HFFc6 (cell line): ENCODE data around the gene PLD5. TPM values are rescaled to one million over a fixed set of nuclear protein-coding genes. Genes with fewer than 3 reads are reported as not detected.

Experiments used
- DNase-seq: peaks from one replicate; pipeline ENCODE4 v3.0.0-alpha.2; 2018
- H3K27ac Mint-ChIP-seq: 2 replicates; pipeline ENCODE4 v1.8.0; 2020; ENCODE audit warnings: mild to moderate bottlenecking, mixed read lengths
- H3K27me3 Mint-ChIP-seq: 2 replicates; pipeline ENCODE4 v1.8.0; 2021; ENCODE audit warnings: mild to moderate bottlenecking, moderate library complexity, mixed read lengths; ENCODE audit not compliant: insufficient read depth
- H3K36me3 Mint-ChIP-seq: 2 replicates; pipeline ENCODE4 v1.8.0; 2021; ENCODE audit warnings: low read depth, mixed read lengths
- H3K4me1 Mint-ChIP-seq: 2 replicates; pipeline ENCODE4 v1.8.0; 2020; ENCODE audit warnings: low read depth, mixed read lengths
- H3K4me3 Mint-ChIP-seq: 2 replicates; pipeline ENCODE4 v1.8.0; 2020; ENCODE audit warnings: mild to moderate bottlenecking, moderate library complexity, mixed read lengths
- H3K9me3 Mint-ChIP-seq: 2 replicates; pipeline ENCODE4 v1.8.0; 2020; ENCODE audit warnings: mild to moderate bottlenecking, mixed read lengths
- total RNA-seq, 6 experiments: library from RNA; stranded (reverse); fragmentation: NEBNext Ultra II Directional; extraction: Animal tissue kit (Norgen Biotek cat#: 25700); gene quantifications; 2 replicates in 1 of 6; 3 replicates in 5 of 6; pipeline ENCODE4 v1.2.3, GENCODE V29; 2021
- TF ChIP-seq, protein P1 (sequence below): fragments of 200-600 bp; sonication (generic); IDR thresholded peaks from 2 replicates; pipeline ENCODE4 v1.5.0; 2021; ENCODE audit warnings: antibody characterized with exemption, mild to moderate bottlenecking

The PLD5 gene
- total RNA-seq, 6 experiments from 2014 or later = not detected

- H3K27me3 Mint-ChIP-seq = peaks cover 3% of the 10 kb centered on the region
- H3K4me3 Mint-ChIP-seq = no peak overlapping the region
- DNase-seq = no peak
- H3K4me1 Mint-ChIP-seq = no peaks in the 10 kb centered on the region
- TF ChIP-seq, protein P1, sequence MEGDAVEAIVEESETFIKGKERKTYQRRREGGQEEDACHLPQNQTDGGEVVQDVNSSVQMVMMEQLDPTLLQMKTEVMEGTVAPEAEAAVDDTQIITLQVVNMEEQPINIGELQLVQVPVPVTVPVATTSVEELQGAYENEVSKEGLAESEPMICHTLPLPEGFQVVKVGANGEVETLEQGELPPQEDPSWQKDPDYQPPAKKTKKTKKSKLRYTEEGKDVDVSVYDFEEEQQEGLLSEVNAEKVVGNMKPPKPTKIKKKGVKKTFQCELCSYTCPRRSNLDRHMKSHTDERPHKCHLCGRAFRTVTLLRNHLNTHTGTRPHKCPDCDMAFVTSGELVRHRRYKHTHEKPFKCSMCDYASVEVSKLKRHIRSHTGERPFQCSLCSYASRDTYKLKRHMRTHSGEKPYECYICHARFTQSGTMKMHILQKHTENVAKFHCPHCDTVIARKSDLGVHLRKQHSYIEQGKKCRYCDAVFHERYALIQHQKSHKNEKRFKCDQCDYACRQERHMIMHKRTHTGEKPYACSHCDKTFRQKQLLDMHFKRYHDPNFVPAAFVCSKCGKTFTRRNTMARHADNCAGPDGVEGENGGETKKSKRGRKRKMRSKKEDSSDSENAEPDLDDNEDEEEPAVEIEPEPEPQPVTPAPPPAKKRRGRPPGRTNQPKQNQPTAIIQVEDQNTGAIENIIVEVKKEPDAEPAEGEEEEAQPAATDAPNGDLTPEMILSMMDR = no peak
- peaks cover 61% of the 10 kb centered on the region for H3K9me3 Mint-ChIP-seq
- H3K36me3 Mint-ChIP-seq = no peaks in the 10 kb centered on the region
- H3K27ac Mint-ChIP-seq = no peak overlapping the region
Measured at GRCh38 chr1:242506724-242507123, 17.8 kb downstream of the PLD5 start.

DNA sequence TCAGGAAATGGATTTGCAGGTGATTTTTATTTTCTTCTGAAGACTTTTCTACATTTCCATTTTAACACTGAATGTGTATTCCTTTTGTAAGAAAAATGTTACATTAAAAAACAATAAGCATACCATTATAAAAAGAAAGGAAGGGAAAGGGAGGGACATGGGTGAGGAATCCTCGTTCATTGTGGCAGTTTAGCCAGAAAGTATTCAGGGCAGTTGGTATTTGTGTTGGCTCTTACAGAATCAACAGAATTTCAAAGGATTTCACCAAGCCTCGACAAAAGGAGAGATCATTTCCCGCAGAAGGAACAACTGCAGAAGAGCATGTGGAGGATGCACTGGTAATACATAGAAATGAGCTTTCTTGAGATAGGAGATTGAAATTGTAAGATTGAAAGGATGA lies 35.0 kb downstream of the PLD5 start:
- Mint-ChIP-seq H3K27me3 (no peaks in the 10 kb centered on the region), H3K9me3 (peaks cover 42% of the 10 kb centered on the region)
- DNase-seq = no peak

GRCh38 chr1:242477944-242478343 lies 46.6 kb downstream of the PLD5 start:
- no peaks in the 10 kb centered on the region for H3K36me3 Mint-ChIP-seq
- no peak overlapping the region for H3K27ac Mint-ChIP-seq
- H3K9me3 Mint-ChIP-seq = peaks cover 50% of the 10 kb centered on the region
- H3K4me3 Mint-ChIP-seq = no peak overlapping the region
- H3K4me1 Mint-ChIP-seq = no peaks in the 10 kb centered on the region
- TF ChIP-seq, protein P1 = no peak
- DNase-seq = no peak
- H3K27me3 Mint-ChIP-seq = no peaks in the 10 kb centered on the region

More for the DNA sequence above, 35.0 kb downstream of the PLD5 start:
- TF ChIP-seq, protein P1 = no peak
- H3K4me3 Mint-ChIP-seq = no peak overlapping the region
- no peak overlapping the region for H3K27ac Mint-ChIP-seq
- H3K4me1 Mint-ChIP-seq = no peaks in the 10 kb centered on the region
- no peaks in the 10 kb centered on the region for H3K36me3 Mint-ChIP-seq

DNA sequence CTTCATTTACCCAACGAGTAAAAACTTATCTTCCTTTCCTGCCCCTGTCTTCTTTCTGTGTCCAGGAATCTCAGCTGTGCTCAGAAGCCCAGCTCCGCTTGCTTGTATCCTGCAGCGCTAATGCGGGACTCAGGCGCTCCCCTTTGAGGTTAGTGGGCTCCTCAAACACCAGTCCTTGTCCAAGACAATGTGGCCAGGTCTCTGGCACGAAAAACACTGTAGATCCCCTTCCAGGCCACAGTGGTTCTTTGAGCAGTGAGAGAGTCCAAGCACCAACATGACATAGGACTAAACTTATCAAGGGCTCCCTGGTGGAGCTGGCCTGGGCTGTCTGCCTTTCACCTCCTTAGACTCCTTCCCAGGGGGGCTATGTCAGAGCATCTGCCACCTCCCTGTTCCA lies 53.7 kb downstream of the PLD5 start:
- no peak for DNase-seq
- H3K9me3 Mint-ChIP-seq = peaks cover 14% of the 10 kb centered on the region
- H3K36me3 Mint-ChIP-seq = no peaks in the 10 kb centered on the region
- no peak overlapping the region for H3K4me3 Mint-ChIP-seq
- H3K4me1 Mint-ChIP-seq = no peaks in the 10 kb centered on the region
- TF ChIP-seq, protein P1 = no peak
- H3K27ac Mint-ChIP-seq = no peak overlapping the region
- 0 out of 2 replicates have a peak, but pooled peaks cover 2% of the 10 kb centered on the region for H3K27me3 Mint-ChIP-seq

DNA sequence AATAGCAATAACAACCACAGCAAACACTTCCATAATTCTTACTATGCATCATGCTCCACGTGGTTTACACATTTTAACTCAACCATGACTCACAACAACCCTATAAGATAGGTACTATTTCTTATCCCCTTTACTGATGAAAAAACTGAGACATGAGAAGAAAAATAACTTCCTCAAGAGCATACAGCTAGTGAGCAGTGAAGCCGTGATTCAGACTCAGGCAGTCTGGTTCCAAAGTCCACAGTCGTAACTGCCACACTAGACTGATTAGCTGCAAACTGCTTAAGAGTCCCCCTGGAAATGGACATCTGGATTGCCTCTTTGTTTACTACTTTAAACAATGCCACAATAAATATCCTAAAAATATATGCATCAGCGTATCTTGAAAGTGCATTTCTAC lies 55.7 kb downstream of the PLD5 start:
- Mint-ChIP-seq H3K4me3 (no peak overlapping the region), H3K27me3 (0 out of 2 replicates have a peak, but pooled peaks cover 2% of the 10 kb centered on the region)
- TF ChIP-seq, protein P1 = no peak

More for the DNA sequence above, 55.7 kb downstream of the PLD5 start:
- DNase-seq = no peak
- Mint-ChIP-seq H3K27ac (no peak overlapping the region), H3K9me3 (no peaks in the 10 kb centered on the region; the same call in 1 of the 2 replicates), H3K36me3 (no peaks in the 10 kb centered on the region), H3K4me1 (no peaks in the 10 kb centered on the region)
